A549 treated with Hydrocortisone at 1 μM for 4 hours (cell line): Measurements from ENCODE around the gene CRKL. TPM values are rescaled to one million over a fixed set of nuclear protein-coding genes. Genes with fewer than 3 reads are reported as not detected.

ENCODE experiments used
- total RNA-seq: library from RNA; stranded (reverse); fragments of 200-300 nt; extraction: Qiagen RNA extraction; gene quantifications from 5 replicates; pipeline ENCODE4 v1.2.3, GENCODE V29; 2022

CRKL gene
- 20.9 to 30.9 TPM (median 22.3 TPM) in 5 replicates for total RNA-seq

DNA sequence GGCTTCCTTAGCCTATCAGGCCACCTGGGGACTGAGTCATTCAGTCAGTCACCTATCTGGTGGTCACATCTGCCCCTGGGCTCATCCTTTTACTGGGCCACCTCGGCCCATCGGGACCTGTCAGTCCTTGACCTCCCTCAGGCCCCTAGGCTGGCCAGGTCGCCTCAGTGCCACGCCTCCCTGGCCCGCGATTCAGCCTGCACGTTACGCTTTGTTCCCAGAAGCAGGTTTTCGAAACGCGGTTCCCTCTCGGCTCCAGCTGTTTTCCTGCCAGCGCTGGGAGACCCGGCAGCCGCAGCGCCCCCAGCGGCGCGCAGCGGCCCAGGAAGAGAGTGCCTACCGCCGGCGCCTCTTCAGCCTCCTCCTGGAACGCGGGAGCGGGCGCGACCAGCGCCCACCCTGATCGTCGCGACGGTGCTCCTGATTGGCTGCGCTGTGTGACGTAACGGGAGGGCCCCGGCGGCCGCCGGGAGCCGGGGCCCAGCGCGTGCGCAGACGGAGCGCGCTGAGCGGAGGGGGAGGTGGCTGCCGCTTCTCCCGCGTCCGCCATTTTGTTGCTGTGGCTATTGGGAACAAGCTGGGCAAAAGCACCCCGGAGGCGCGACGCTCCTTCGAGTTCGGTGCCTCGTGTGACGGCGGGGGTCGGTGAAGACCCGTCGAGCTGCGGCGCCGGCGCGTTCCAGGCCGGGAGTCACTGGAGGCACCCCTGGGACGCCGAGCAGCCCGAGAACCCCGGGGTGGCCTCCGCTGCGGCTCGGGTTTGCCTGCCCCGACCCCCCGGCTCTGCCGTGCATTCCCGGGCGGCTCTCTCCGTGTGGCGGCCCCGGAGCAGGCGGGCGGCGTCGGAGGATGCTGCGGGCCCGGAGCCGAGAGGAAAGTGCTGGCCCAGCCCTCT is at the start of gene CRKL:
Gene CRKL (plus strand): TSS at position 492 of the 895 bp plus-strand sequence. CDS start 528 bp downstream, outside the sequence.

GRCh38 chr22:20966883-20967696 is 49.9 kb downstream of the CRKL start, which contains the start of gene AIFM3:
TSS of gene AIFM3 (plus strand) at chr22:20967255. CDS start at chr22:20967945, 690 bp downstream.

GRCh38 chr22:20981787-20982562 is 64.8 kb downstream of the CRKL start, which contains the start of gene LZTR1:
TSS of gene LZTR1 (plus strand) at chr22:20982297. CDS start at chr22:20982372, 75 bp downstream.

DNA sequence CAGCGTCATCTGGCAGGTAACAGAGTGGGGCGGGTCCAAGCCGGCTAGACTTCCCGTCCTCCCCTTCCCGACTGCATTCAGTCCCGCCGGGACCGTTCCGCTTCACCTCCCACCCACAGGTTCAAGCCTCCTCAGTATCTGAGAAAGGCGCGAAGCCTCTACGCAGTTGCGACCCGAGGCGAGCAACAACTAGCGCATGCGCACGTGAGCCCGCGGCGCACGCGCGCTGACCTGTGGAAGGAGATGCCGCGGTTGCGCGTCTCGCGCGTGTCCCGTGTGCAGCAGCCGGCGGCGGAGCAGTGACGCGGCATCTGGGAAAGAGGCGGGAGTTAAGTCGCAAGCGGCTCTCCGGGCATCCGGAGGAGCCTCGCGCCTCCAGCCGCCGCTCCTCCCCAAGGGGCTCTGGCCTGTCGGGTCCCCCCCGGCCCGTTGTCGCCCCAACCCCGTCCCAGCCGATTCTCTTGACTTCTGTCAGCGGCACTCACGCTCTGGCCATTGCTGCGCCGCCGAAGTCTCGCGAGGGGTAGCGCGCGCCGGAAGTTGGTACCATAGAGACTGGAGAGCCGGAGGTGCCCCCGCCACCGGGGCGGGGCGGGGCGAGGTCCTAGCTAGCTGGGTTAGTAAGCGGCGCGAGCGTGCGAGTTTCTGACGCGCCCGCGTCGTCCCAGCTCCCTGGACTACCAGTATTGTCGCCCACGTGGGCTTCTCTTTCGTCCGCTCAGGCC is 84.6 kb downstream of the CRKL start, which contains the start of gene THAP7:
Gene THAP7 (minus strand): TSS at position 518 of the 725 bp plus-strand sequence. CDS start 207 bp downstream, at position 311.

Other genes starting within 250 kb of the CRKL start
- 0.07 TPM in 1 of 5 replicates, not detected in the others for gene SERPIND1, start 143.3 kb upstream of the CRKL start, total RNA-seq
- 18.9 to 21.8 TPM (median 20.5 TPM) in 5 replicates for gene PI4KA, start 58.6 kb upstream of the CRKL start, total RNA-seq
- gene SNAP29, start 58.4 kb upstream of the CRKL start, total RNA-seq, result 13.6 to 19.1 TPM (median 17.6 TPM) in 5 replicates
- gene AIFM3, start 49.8 kb downstream of the CRKL start, total RNA-seq, result 1.6 to 3.8 TPM (median 3.5 TPM) in 5 replicates
- gene LZTR1, start 64.9 kb downstream of the CRKL start, total RNA-seq, result 15.6 to 19.9 TPM (median 16.1 TPM) in 5 replicates
- 16.9 to 27.1 TPM (median 22.5 TPM) in 5 replicates for gene THAP7, start 84.7 kb downstream of the CRKL start, total RNA-seq
- 0.56 to 0.97 TPM (median 0.79 TPM) in 5 replicates for gene P2RX6, start 97.8 kb downstream of the CRKL start, total RNA-seq
- not detected in 5 replicates for gene SLC7A4, start 115.2 kb downstream of the CRKL start, total RNA-seq
- 0.02 to 0.07 TPM (median 0.07 TPM) in 3 of 5 replicates, not detected in the others for gene LRRC74B, start 128.5 kb downstream of the CRKL start, total RNA-seq